ENCODE measurements around the gene PRKAR1B.

GRCh38 chr7:545470-545869 is 181.6 kb downstream of the PRKAR1B start:
- TF ChIP-seq GATA2 (IDR thresholded peaks at IDR 0.05; ENCODE audit: low read depth, low read length) (no peak), GATA3 (IDR thresholded peaks at IDR 0.05; ENCODE audit: low read depth, low read length) (no peak)

Measured in SH-SY5Y (cell line).